IMR-90 (cell line): ENCODE measurements around the gene GTPBP10. TPM values are rescaled to one million over a fixed set of nuclear protein-coding genes. Genes with fewer than 3 reads are reported as not detected.

Experiments
- ATAC-seq: fragments of 200-7000 bp; cut with Tn5 transposase; 2 replicates; pipeline ENCODE4 v1.9.1; 2020; ENCODE audit warnings: low read depth, mild to moderate bottlenecking, moderate library complexity
- BruUV-seq: library from RNA; stranded (reverse); fragments of 400-500 nt; replicated peaks from 2 replicates; lab custom pipeline; 2021; lab: Mats Ljungman, UMichigan
- CTCF ChIA-PET: fragments of 300-600 bp; formaldehyde crosslinking; extraction: SDS; loops from one replicate; lab custom pipeline; 2021; ENCODE audit warnings: antibody characterized with exemption; lab: Yijun Ruan, JAX
- POLR2A ChIA-PET: fragments of 300-600 bp; sonication (Branson Sonifier 250); formaldehyde crosslinking; loops from one replicate; lab custom pipeline; 2022; ENCODE audit warnings: antibody characterized with exemption; ENCODE audit not compliant: unreplicated experiment; lab: Charles Lee
- DNase-seq: peaks from one replicate; pipeline ENCODE4 v3.0.0; 2013
- H2AFZ ChIP-seq: replicated peaks from 2 replicates; pipeline ENCODE3; 2013; ENCODE audit warnings: low read length, mild to moderate bottlenecking; ENCODE audit not compliant: poor library complexity
- H2AK5ac ChIP-seq: 2 replicates; pipeline ENCODE4 v1.6.1; 2013; ENCODE audit warnings: low read depth, low read length, inconsistent platforms
- H2AK9ac ChIP-seq: replicated peaks from 2 replicates; pipeline ENCODE3; 2013; ENCODE audit warnings: mild to moderate bottlenecking, low read depth, low read length, moderate library complexity; ENCODE audit not compliant: poor library complexity
- H2BK120ac ChIP-seq: 2 replicates; pipeline ENCODE4 v1.6.1; 2013; ENCODE audit warnings: low read depth, low read length, inconsistent platforms
- H2BK15ac ChIP-seq: 3 replicates; pipeline ENCODE4 v1.6.1; 2013; ENCODE audit warnings: low read depth, low read length, inconsistent platforms
- H2BK20ac ChIP-seq: 2 replicates; pipeline ENCODE4 v1.6.1; 2013; ENCODE audit warnings: low read depth, mild to moderate bottlenecking, inconsistent platforms, low read length, moderate library complexity
- H2BK5ac ChIP-seq: 2 replicates; pipeline ENCODE4 v1.6.1; 2013; ENCODE audit warnings: mild to moderate bottlenecking, low read depth, low read length, inconsistent platforms; ENCODE audit not compliant: poor library complexity, severe bottlenecking
- H3K14ac ChIP-seq: replicated peaks from 2 replicates; pipeline ENCODE4 v1.6.1; 2013; ENCODE audit warnings: low read depth, low read length, inconsistent platforms
- H3K18ac ChIP-seq: 2 replicates; pipeline ENCODE4 v1.6.1; 2013; ENCODE audit warnings: low read depth, low read length, control low read depth
- H3K23ac ChIP-seq: 2 replicates; pipeline ENCODE4 v1.6.1; 2013; ENCODE audit warnings: low read depth, low read length, inconsistent platforms
- H3K27ac ChIP-seq: 2 replicates; pipeline ENCODE4 v1.5.1; 2013; ENCODE audit warnings: mild to moderate bottlenecking, control low read depth, low read length; ENCODE audit not compliant: insufficient read depth
- H3K27me3 ChIP-seq: 2 replicates; pipeline ENCODE4 v1.6.1; 2013; ENCODE audit warnings: low read length; ENCODE audit not compliant: control insufficient read depth, insufficient read depth
- H3K36me3 ChIP-seq: 2 replicates; pipeline ENCODE4 v1.6.1; 2013; ENCODE audit warnings: low read length, mixed read lengths; ENCODE audit not compliant: control insufficient read depth, insufficient read depth
- H3K4ac ChIP-seq: 2 replicates; pipeline ENCODE4 v1.6.1; 2013; ENCODE audit warnings: low read depth, low read length, inconsistent platforms
- H3K4me1 ChIP-seq: 2 replicates; pipeline ENCODE4 v1.6.1; 2013; ENCODE audit warnings: low read length, mixed read lengths; ENCODE audit not compliant: control insufficient read depth, insufficient read depth
- H3K4me2 ChIP-seq: 2 replicates; pipeline ENCODE4 v1.6.1; 2013; ENCODE audit warnings: low read depth, mild to moderate bottlenecking, control low read depth, low read length, moderate library complexity
- H3K4me3 ChIP-seq: 2 replicates; pipeline ENCODE4 v1.5.1; 2013; ENCODE audit warnings: low read depth, mild to moderate bottlenecking, control low read depth, low read length, moderate library complexity; ENCODE audit not compliant: insufficient read depth
- H3K56ac ChIP-seq: 2 replicates; pipeline ENCODE4 v1.6.1; 2013; ENCODE audit warnings: low read length, inconsistent platforms; ENCODE audit not compliant: insufficient read depth; ENCODE audit errors: extremely low read depth
- H3K79me1 ChIP-seq, 2 experiments: 2 replicates each; pipeline ENCODE4 v1.6.1; 2013; ENCODE audit warnings: low read length in 2 of 2, inconsistent platforms in 1 of 2, low read depth in 1 of 2
- H3K9ac ChIP-seq: 2 replicates; pipeline ENCODE4 v1.6.1; 2013; ENCODE audit warnings: low read depth, low read length, control low read depth
- H3K9me1 ChIP-seq: 2 replicates; pipeline ENCODE4 v1.6.1; 2013; ENCODE audit warnings: low read length, inconsistent platforms; ENCODE audit not compliant: insufficient read depth
- H3K9me3 ChIP-seq: 2 replicates; pipeline ENCODE4 v1.6.1; 2013; ENCODE audit warnings: low read length; ENCODE audit not compliant: control insufficient read depth, insufficient read depth
- H4K20me1 ChIP-seq: 2 replicates; pipeline ENCODE4 v1.6.1; 2013; ENCODE audit warnings: low read length, inconsistent platforms; ENCODE audit not compliant: insufficient read depth
- H4K5ac ChIP-seq: 2 replicates; pipeline ENCODE4 v1.6.1; 2013; ENCODE audit warnings: mild to moderate bottlenecking, low read depth, low read length, control low read depth
- H4K8ac ChIP-seq, 2 experiments: 2 replicates each; pipeline ENCODE4 v1.6.1; 2013; ENCODE audit warnings: low read depth in 2 of 2, low read length in 2 of 2, control low read depth in 1 of 2, inconsistent platforms in 1 of 2
- H4K91ac ChIP-seq: 2 replicates; pipeline ENCODE4 v1.6.1; 2013; ENCODE audit warnings: low read depth, low read length, inconsistent platforms; ENCODE audit not compliant: insufficient read depth
- BHLHE40 ChIP-seq: fragments of 150-350 bp; IDR thresholded peaks from 2 replicates; pipeline ENCODE4 v1.6.1; 2016; ENCODE audit warnings: mild to moderate bottlenecking, low read depth, low read length
- CHD1 ChIP-seq: IDR thresholded peaks from 2 replicates; pipeline ENCODE4 v1.6.1; 2012; ENCODE audit warnings: low read depth, low read length, improper control_type of control experiment
- FOS ChIP-seq: fragments of 150-350 bp; IDR thresholded peaks from 2 replicates; pipeline ENCODE4 v1.6.1; 2016; ENCODE audit warnings: low read depth, low read length
- MAFK ChIP-seq: IDR thresholded peaks from 2 replicates; pipeline ENCODE4 v1.6.1; 2012; ENCODE audit warnings: low read depth, low read length, improper control_type of control experiment
- MAZ ChIP-seq: IDR thresholded peaks from 2 replicates; pipeline ENCODE4 v1.6.1; 2012; ENCODE audit warnings: low read depth, mild to moderate bottlenecking, low read length, improper control_type of control experiment, moderate library complexity, borderline replicate concordance
- POLR2A ChIP-seq: IDR thresholded peaks from 2 replicates; pipeline ENCODE4 v1.6.1; 2012; ENCODE audit warnings: mild to moderate bottlenecking, low read depth, low read length
- RCOR1 ChIP-seq: IDR thresholded peaks from 2 replicates; pipeline ENCODE4 v1.6.1; 2012; ENCODE audit warnings: mild to moderate bottlenecking, low read length, improper control_type of control experiment; ENCODE audit not compliant: insufficient replicate concordance
- RFX5 ChIP-seq: IDR thresholded peaks from 2 replicates; pipeline ENCODE4 v1.8.0; 2012; ENCODE audit warnings: low read depth, mild to moderate bottlenecking, low read length, moderate library complexity
- SMC3 ChIP-seq: fragments of 150-350 bp; IDR thresholded peaks from 2 replicates; pipeline ENCODE4 v1.6.1; 2016; ENCODE audit warnings: low read depth, mild to moderate bottlenecking, antibody characterized with exemption, low read length, moderate library complexity
- USF2 ChIP-seq: fragments of 150-350 bp; IDR thresholded peaks from 2 replicates; pipeline ENCODE4 v1.6.1; 2017; ENCODE audit warnings: mild to moderate bottlenecking, antibody characterized with exemption, low read length, low read depth
- WGBS, 2 experiments: methylation state at CpG; one replicate each; pipeline versions ENCODE4 v1.1.5 to v1.1.7; 2013; ENCODE audit warnings: missing lambda C conversion rate in 2 of 2; ENCODE audit not compliant: insufficient read length in 1 of 2; ENCODE audit errors: extremely low coverage in 2 of 2; 5-methylcytosine and 5-hydroxymethylcytosine counted together
- dilution Hi-C: fragments of 300-500 bp; cut with HindIII; formaldehyde crosslinking; loops from one replicate; pipeline ENCODE4 v1.14.3; 2018; ENCODE audit warnings: low sequenced_read_pairs; ENCODE audit not compliant: unreplicated experiment
- in situ Hi-C: fragments of 300-500 bp; cut with MboI; formaldehyde crosslinking; loops from 3 replicates; pipeline ENCODE4 v1.14.3; 2019; ENCODE audit warnings: low sequenced_read_pairs, inconsistent platforms, mixed read lengths
- intact Hi-C: fragments of 100-400 bp; cut with micrococcal nuclease; formaldehyde crosslinking; loops from 2 replicates; pipeline ENCODE4 v1.10.0; 2022
- polyA plus RNA-seq, 3 experiments: library from polyadenylated mRNA; depleted of rRNA; stranded (reverse); fragments of >200 nt; gene quantifications; 2 replicates each; pipeline ENCODE4 v1.2.3, GENCODE V29; 2012; ENCODE audit warnings: low replicate concordance in 1 of 3
- total RNA-seq: library from RNA; depleted of rRNA; stranded (reverse); fragments of >200 nt; gene quantifications from 2 replicates; pipeline ENCODE4 v1.2.3, GENCODE V29; 2012
- TF ChIP-seq, protein P1 (sequence below): fragments of 150-350 bp; IDR thresholded peaks from 2 replicates; pipeline ENCODE4 v1.6.1; 2016; ENCODE audit warnings: low read depth, mild to moderate bottlenecking, low read length, moderate library complexity, borderline replicate concordance
- TF ChIP-seq, protein P2 (sequence below): conservative IDR thresholded peaks from 2 replicates; pipeline ENCODE4 v1.5.1; 2012; ENCODE audit warnings: mild to moderate bottlenecking, low read depth, low read length, improper control_type of control experiment

The GTPBP10 gene
- total and polyA plus RNA-seq, 2 of the 4 experiments (the other 2 are of a cell fraction), result 11.5 to 12.8 TPM

DNA sequence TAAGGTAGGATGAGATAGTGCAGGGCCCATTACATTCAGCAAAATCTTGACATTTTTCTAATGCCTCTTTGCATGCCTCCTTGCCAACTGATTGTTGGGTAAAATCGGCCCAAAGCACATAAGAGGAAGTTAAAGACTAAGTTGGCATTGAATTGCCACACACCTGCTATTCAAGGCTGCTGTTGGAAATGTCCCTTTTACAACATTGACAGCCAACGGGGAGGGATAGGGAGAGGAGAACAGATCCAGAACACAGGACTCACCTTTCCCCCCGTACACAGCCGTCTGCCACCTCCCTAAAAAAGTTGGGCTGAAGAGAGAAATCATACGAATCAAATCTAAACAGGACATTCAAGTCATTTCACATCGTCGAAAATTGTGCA is 26.1 kb upstream of the GTPBP10 start:
- Histone ChIP-seq H3K4ac (no peak overlapping the region), H4K20me1 (no peaks in the 10 kb centered on the region), H2BK5ac (no peak overlapping the region), H2AFZ (no peak overlapping the region), H3K27ac (no peak overlapping the region), H3K23ac (no peak overlapping the region), H3K4me2 (peak overlapping the region; percentile 28; the same call in 1 of the 2 replicates), H3K36me3 (no peaks in the 10 kb centered on the region), H2BK120ac (no peak overlapping the region), H2AK9ac (no peak overlapping the region), H2BK15ac (no peak overlapping the region), H3K9ac (no peak overlapping the region), H3K14ac (no peak overlapping the region), H4K91ac (no peak overlapping the region), H4K5ac (no peak overlapping the region), H2AK5ac (no peak overlapping the region), H3K9me1 (no peaks in the 10 kb centered on the region), H4K8ac (no peak overlapping the region), H3K18ac (no peak overlapping the region), H3K56ac (no peak overlapping the region), H3K9me3 (no peaks in the 10 kb centered on the region), H3K27me3 (peaks cover 30% of the 10 kb centered on the region), H3K79me1 (no peaks in the 10 kb centered on the region), H3K4me1 (no peaks in the 10 kb centered on the region), H2BK20ac (no peak overlapping the region), H3K4me3 (no peak overlapping the region)
- TF ChIP-seq MAZ, result no peak
- TF ChIP-seq, protein P1, sequence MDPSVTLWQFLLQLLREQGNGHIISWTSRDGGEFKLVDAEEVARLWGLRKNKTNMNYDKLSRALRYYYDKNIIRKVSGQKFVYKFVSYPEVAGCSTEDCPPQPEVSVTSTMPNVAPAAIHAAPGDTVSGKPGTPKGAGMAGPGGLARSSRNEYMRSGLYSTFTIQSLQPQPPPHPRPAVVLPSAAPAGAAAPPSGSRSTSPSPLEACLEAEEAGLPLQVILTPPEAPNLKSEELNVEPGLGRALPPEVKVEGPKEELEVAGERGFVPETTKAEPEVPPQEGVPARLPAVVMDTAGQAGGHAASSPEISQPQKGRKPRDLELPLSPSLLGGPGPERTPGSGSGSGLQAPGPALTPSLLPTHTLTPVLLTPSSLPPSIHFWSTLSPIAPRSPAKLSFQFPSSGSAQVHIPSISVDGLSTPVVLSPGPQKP, result no peak
- TF ChIP-seq RCOR1, result no peak
- TF ChIP-seq MAFK, result no peak
- no peak for TF ChIP-seq CHD1
- TF ChIP-seq, protein P2, sequence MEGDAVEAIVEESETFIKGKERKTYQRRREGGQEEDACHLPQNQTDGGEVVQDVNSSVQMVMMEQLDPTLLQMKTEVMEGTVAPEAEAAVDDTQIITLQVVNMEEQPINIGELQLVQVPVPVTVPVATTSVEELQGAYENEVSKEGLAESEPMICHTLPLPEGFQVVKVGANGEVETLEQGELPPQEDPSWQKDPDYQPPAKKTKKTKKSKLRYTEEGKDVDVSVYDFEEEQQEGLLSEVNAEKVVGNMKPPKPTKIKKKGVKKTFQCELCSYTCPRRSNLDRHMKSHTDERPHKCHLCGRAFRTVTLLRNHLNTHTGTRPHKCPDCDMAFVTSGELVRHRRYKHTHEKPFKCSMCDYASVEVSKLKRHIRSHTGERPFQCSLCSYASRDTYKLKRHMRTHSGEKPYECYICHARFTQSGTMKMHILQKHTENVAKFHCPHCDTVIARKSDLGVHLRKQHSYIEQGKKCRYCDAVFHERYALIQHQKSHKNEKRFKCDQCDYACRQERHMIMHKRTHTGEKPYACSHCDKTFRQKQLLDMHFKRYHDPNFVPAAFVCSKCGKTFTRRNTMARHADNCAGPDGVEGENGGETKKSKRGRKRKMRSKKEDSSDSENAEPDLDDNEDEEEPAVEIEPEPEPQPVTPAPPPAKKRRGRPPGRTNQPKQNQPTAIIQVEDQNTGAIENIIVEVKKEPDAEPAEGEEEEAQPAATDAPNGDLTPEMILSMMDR, result no peak
- no peak for TF ChIP-seq FOS
- no peak for TF ChIP-seq BHLHE40
- no peak for TF ChIP-seq SMC3
- no peak for TF ChIP-seq USF2
- no peak for TF ChIP-seq RFX5
- TF ChIP-seq POLR2A, result no peak
- DNase-seq (no peak), ATAC-seq (no peak)
- no TSS peak for BruUV-seq
- CTCF ChIA-PET, result no interaction called here
- no CpG with 5 or more reads among the region's 7 CpGs for WGBS, 2 experiments
- intact Hi-C loops (no loop called here), dilution Hi-C loops (no loop called here), in situ Hi-C loops (loop anchor here (25.0 kb wide), 1 partner anchor 1533 kb away; the partner anchor contains the start of gene TEX47)
- POLR2A ChIA-PET, result no interaction called here
